Testis (tissue), 2 donors: ENCODE results near the gene RABL2B.
"Not testable (repeated sequence)": the region's sequence is repeated elsewhere in the genome, so short reads cannot be mapped to it uniquely, and the experiment has no call there.

Experiments
- CTCF ChIP-seq, 3 experiments: fragments of 450-650 bp in 2 of 3; fragments of 200-600 bp in 1 of 3; sonication (generic) in 1 of 3; IDR thresholded peaks; one replicate each; pipeline ENCODE4 v1.5.1; 2016 to 2019; ENCODE audit warnings: antibody characterized with exemption in 3 of 3, mild to moderate bottlenecking in 2 of 3, moderate library complexity in 1 of 3
- POLR2A ChIP-seq: fragments of 450-650 bp; IDR thresholded peaks from one replicate; pipeline ENCODE4 v1.6.1; 2017; ENCODE audit warnings: antibody characterized with exemption, mild to moderate bottlenecking, moderate library complexity

- not testable (repeated sequence) for TF ChIP-seq CTCF (IDR thresholded peaks at IDR 0.05); POLR2A
These were observed 39.0 kb downstream of the RABL2B start for GRCh38 chr22:50744424-50744823.
